OCI-LY1 (cell line): Measurements from ENCODE around the gene PCP2.
"Not testable (repeated sequence)": the region's sequence is repeated elsewhere in the genome, so short reads cannot be mapped to it uniquely, and the experiment has no call there.

Experiments used
- H2AFZ ChIP-seq: fragments of 200-600 bp; sonication (generic), shearing (Covaris generic); 2 replicates; pipeline ENCODE4 v1.6.0; 2014; ENCODE audit warnings: antibody characterized with exemption, mild to moderate bottlenecking, low read length
- H3F3A ChIP-seq: fragments of 200-600 bp; sonication (generic), shearing (Covaris generic); 2 replicates; pipeline ENCODE4 v1.6.0; 2014; ENCODE audit warnings: mild to moderate bottlenecking, antibody characterized with exemption, low read length, moderate library complexity; ENCODE audit not compliant: insufficient read depth
- H3K27ac ChIP-seq: fragments of 200-600 bp; sonication (generic); 2 replicates; pipeline ENCODE4 v1.5.1; 2014; ENCODE audit warnings: low read length, mixed run types, mild to moderate bottlenecking, low read depth; ENCODE audit not compliant: poor library complexity, severe bottlenecking
- H3K27me3 ChIP-seq: fragments of 200-600 bp; sonication (generic); 2 replicates; pipeline ENCODE4 v1.6.0; 2014; ENCODE audit warnings: antibody characterized with exemption, mild to moderate bottlenecking, low read length, moderate library complexity; ENCODE audit not compliant: insufficient read depth
- H3K36me3 ChIP-seq: fragments of 200-600 bp; sonication (generic); 2 replicates; pipeline ENCODE4 v1.6.1; 2014; ENCODE audit warnings: mild to moderate bottlenecking, antibody characterized with exemption, low read length, moderate library complexity, mixed read lengths; ENCODE audit not compliant: insufficient read depth
- H3K4me1 ChIP-seq: fragments of 200-600 bp; sonication (generic); 2 replicates; pipeline ENCODE4 v1.5.1; 2014; ENCODE audit warnings: mild to moderate bottlenecking, low read length, moderate library complexity; ENCODE audit not compliant: insufficient read depth, severe bottlenecking
- H3K4me2 ChIP-seq: fragments of 200-600 bp; sonication (generic), shearing (Covaris generic); 2 replicates; pipeline ENCODE4 v1.6.1; 2014; ENCODE audit warnings: low read length
- H3K4me3 ChIP-seq: fragments of 200-600 bp; sonication (generic); 2 replicates; pipeline ENCODE4 v1.5.1; 2014; ENCODE audit warnings: low read length, low read depth, mild to moderate bottlenecking, mixed read lengths; ENCODE audit not compliant: poor library complexity, severe bottlenecking
- H3K79me2 ChIP-seq: fragments of 200-600 bp; shearing (Covaris generic); 2 replicates; pipeline ENCODE4 v1.6.1; 2016; ENCODE audit warnings: mixed run types, low read length, mixed read lengths; ENCODE audit not compliant: insufficient read depth
- H3K9ac ChIP-seq: fragments of 200-600 bp; sonication (generic), shearing (Covaris generic); 2 replicates; pipeline ENCODE4 v1.6.1; 2014; ENCODE audit warnings: mild to moderate bottlenecking, low read length, mixed read lengths
- H3K9me2 ChIP-seq: fragments of 200-600 bp; sonication (generic), shearing (Covaris generic); 2 replicates; pipeline ENCODE4 v1.6.1; 2014; ENCODE audit warnings: low read depth, mild to moderate bottlenecking, low read length, mixed read lengths
- H3K9me3 ChIP-seq: fragments of 200-600 bp; shearing (Covaris generic); 2 replicates; pipeline ENCODE4 v1.6.1; 2014; ENCODE audit warnings: low read length, mixed read lengths
- H4K20me1 ChIP-seq: fragments of 200-600 bp; sonication (generic), shearing (Covaris generic); 2 replicates; pipeline ENCODE4 v1.6.0; 2016; ENCODE audit warnings: mild to moderate bottlenecking, low read length; ENCODE audit not compliant: insufficient read depth
- EZH2 ChIP-seq: fragments of 200-600 bp; sonication (generic), shearing (Covaris generic); IDR thresholded peaks from 2 replicates; pipeline ENCODE4 v1.8.0; 2017; ENCODE audit warnings: borderline replicate concordance, mixed run types, mild to moderate bottlenecking, antibody characterized with exemption, low read length, moderate library complexity, mixed read lengths
- TF ChIP-seq, protein P1 (sequence below): fragments of 200-600 bp; sonication (generic), shearing (Covaris generic); IDR thresholded peaks from 2 replicates; pipeline ENCODE4 v1.5.1; 2017; ENCODE audit warnings: mild to moderate bottlenecking, antibody characterized with exemption, low read length, moderate library complexity, mixed read lengths

Gene PCP2

DNA sequence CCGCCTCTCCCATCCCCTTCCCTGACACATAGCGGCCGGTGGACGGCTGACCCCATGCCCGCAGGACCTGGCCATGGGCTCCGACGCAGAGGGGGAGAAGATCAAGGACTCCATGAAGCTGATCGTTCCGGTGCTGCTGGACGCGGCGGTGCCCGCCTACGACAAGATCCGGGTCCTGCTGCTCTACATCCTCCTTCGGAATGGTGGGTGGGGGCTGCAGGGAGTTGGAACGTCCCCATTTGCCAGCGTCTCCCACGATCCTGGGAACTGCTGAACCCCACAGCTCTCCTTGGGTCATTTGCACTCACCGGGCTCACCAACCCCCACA, 11.0 kb upstream of the PCP2 start:
- Histone ChIP-seq H3K36me3 (peaks cover 26% of the 10 kb centered on the region), H3F3A (no peaks in the 10 kb centered on the region), H3K9me3 (no peaks in the 10 kb centered on the region), H3K4me1 (no peaks in the 10 kb centered on the region), H3K79me2 (no peaks in the 10 kb centered on the region), H2AFZ (no peak overlapping the region), H4K20me1 (no peaks in the 10 kb centered on the region), H3K4me2 (no peak overlapping the region), H3K4me3 (no peak overlapping the region), H3K27ac (no peak overlapping the region), H3K9me2 (no peaks in the 10 kb centered on the region), H3K9ac (no peak overlapping the region), H3K27me3 (0 out of 2 replicates have a peak, but pooled peaks cover 3% of the 10 kb centered on the region)
- TF ChIP-seq EZH2, result no peak
- TF ChIP-seq, protein P1, sequence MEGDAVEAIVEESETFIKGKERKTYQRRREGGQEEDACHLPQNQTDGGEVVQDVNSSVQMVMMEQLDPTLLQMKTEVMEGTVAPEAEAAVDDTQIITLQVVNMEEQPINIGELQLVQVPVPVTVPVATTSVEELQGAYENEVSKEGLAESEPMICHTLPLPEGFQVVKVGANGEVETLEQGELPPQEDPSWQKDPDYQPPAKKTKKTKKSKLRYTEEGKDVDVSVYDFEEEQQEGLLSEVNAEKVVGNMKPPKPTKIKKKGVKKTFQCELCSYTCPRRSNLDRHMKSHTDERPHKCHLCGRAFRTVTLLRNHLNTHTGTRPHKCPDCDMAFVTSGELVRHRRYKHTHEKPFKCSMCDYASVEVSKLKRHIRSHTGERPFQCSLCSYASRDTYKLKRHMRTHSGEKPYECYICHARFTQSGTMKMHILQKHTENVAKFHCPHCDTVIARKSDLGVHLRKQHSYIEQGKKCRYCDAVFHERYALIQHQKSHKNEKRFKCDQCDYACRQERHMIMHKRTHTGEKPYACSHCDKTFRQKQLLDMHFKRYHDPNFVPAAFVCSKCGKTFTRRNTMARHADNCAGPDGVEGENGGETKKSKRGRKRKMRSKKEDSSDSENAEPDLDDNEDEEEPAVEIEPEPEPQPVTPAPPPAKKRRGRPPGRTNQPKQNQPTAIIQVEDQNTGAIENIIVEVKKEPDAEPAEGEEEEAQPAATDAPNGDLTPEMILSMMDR, result no peak

DNA sequence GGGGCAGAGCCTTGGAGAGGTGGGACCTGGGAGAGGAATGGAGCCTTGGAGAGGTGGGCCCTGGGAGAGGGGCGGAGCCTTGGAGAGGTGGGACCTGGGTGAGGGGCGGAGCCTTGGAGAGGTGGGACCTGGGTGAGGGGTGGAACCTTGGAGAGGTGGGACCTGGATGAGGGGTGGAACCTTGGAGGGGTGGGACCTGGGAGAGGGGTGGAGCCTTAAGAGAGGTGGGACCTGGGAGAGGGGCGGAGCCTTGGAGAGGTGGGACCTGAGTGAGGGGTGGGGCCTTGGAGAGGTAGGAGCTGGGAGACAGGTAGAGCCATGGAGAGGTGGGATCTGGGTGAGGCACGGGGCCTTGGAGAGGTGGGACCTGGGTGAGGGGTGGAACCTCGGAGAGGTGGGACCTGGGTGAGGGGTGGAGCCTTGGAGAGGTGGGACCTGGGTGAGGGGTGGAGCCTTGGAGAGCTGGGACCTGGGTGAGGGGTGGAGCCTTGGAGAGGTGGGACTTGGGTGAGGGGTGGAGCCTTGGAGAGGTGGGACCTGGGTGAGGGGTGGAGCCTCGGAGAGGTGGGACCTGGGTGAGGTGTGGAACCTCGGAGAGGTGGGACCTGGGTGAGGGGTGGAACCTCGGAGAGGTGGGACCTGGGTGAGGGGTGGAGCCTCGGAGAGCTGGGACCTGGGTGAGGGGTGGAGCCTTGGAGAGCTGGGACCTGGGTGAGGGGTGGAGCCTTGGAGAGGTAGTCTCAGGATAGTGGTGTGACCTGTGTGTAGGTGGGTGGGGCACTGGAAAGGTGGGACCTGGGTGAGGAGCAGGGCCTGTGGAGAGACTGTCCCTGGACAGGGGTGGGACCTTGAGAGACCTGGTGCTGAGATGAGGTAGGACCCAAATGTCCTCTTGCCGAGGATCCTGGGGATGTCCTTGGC, 10.4 kb upstream of the PCP2 start:
- not testable (repeated sequence) for H3F3A ChIP-seq, H3K4me2 ChIP-seq, H4K20me1 ChIP-seq, H2AFZ ChIP-seq, H3K27ac ChIP-seq, H3K4me1 ChIP-seq, H3K9me3 ChIP-seq, H3K9ac ChIP-seq, H3K79me2 ChIP-seq, H3K4me3 ChIP-seq, H3K9me2 ChIP-seq, H3K27me3 ChIP-seq
- peaks cover 26% of the 10 kb centered on the region for H3K36me3 ChIP-seq

DNA sequence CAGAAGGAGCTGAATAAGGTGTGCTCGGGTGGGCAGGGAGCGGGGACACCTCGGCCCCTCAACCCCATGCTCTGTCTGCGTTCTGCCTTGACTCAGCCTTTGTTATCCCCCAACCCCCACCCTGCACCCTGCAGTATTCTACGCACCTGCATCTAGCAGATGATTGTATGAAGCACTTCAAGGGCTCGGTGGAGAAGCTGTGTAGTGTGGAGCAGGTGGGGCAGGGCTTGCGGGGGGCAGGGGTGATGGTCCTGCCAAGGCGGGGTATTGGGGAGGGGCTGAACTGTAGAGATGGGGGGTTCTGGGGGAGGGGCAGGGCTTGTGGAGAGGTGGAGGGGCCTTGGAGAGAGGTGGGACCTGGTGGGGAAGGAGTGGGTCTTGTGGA, 9.5 kb upstream of the PCP2 start:
- no peak overlapping the region for H3K4me3 ChIP-seq
- H3K36me3 ChIP-seq, result peaks cover 25% of the 10 kb centered on the region
- no peak overlapping the region for H3K4me2 ChIP-seq
- H3K9ac ChIP-seq, result no peak overlapping the region
- no peaks in the 10 kb centered on the region for H4K20me1 ChIP-seq
- H3F3A ChIP-seq, result no peaks in the 10 kb centered on the region
- no peaks in the 10 kb centered on the region for H3K27me3 ChIP-seq
- H3K79me2 ChIP-seq, result no peaks in the 10 kb centered on the region
- no peak overlapping the region for H2AFZ ChIP-seq
- no peaks in the 10 kb centered on the region for H3K9me3 ChIP-seq
- H3K4me1 ChIP-seq, result peaks cover 2% of the 10 kb centered on the region
- no peaks in the 10 kb centered on the region for H3K9me2 ChIP-seq
- TF ChIP-seq EZH2, result no peak
- TF ChIP-seq, protein P1, result no peak
- H3K27ac ChIP-seq, result no peak overlapping the region
